ENCODE results near the gene BBOX1.
"Not testable (repeated sequence)": the region's sequence is repeated elsewhere in the genome, so short reads cannot be mapped to it uniquely, and the experiment has no call there.

The BBOX1 gene

GRCh38 chr11:27083782-27084181, 43.2 kb downstream of the BBOX1 start:
- DNase-seq (ENCODE audit: low spot score): no peak

DNA sequence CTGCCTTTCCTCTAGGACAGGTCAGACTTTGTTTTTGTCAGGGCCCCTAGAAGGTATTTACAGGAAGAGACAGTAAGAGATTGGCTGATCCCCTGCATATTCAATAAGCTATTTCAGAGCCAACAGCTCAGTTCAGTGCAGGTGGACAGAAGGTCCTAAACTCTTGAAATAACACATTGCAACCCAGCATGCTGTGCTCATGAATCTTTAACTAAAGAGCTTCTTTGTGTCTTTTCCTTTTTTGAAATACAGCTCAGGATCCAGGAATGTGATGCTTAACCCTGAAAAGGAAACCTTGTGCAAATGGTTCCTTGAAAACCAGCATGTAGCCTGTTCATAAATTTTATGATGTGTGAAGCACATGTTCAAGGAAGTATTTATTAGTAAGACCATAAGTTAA, 43.9 kb downstream of the BBOX1 start:
- DNase-seq (ENCODE audit: low spot score): no peak

DNA sequence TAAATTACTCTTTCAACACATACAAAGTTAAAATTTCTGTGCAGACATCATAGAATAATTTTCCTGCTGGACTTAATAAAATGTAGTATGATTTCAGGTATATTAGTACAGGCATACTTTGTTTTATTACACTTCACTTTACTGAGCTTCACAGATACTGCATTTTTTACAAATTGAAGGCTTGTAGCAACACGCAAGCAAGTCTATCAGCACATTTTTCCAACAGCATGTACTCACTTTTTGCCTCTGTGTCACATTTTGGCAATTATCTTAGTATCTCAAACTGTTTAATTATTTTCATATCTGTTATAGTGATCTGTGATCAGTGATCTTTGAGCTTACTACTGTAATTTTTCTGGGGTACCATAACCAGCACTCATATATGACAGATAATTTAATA, 44.5 kb downstream of the BBOX1 start:
- DNase-seq (ENCODE audit: low spot score): no peak

DNA sequence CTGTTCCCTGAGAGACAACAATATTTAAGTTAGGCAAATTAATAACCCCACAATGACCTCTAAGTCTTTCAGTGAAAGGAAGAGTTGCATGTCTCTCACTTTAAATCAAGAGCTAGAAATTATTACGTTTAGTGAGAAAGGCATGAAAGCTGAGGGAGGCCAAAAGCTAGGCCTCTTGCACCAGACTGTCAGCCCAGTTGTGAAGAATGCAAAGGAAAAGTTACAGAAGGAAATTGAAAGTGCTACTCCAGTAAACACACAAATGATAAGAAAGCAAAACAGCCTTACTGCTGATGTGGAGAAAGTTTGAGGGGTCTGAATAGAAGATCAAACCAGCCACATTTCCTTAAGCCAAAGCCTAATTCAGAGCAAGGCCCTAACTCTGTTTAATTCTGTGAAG, 45.0 kb downstream of the BBOX1 start:
- no peak for DNase-seq (ENCODE audit: low spot score)

DNA sequence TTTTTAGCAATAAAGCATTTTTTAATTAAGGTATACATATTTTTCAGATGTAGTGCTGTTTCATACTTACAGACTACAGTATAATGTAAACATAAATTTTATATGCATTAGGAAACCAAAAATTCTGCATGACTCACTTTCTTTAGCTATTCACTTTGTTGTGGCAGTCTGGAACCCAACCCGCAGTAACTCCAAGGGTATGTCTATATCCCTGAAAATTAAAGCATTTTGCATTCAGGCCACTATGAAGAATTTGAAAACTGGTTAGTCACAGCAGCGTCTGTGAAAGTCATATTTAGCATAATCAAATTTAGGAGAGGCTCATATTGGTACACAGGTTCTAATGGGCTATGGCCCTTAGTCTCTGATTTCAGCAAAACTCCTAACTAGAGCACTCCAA, 46.8 kb downstream of the BBOX1 start:
- DNase-seq (ENCODE audit: low spot score): no peak

DNA sequence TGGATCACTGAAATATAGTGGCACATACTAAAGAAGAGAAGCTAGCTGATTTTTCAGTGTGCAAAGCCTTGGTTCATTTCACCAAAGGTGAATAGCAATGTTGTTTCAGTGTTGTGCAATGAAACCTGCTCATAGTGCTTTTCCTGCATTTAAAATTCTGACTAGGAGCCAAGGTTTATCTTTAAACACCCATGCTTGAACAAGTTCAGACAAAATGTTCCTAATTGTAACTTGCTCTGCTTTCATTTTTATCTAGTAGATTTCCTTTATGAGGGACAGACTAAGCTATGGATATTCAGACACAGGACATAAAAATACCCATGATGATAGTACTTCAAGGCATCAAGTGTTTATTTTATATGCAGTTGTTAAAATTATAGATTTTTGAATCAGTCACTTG, 47.7 kb downstream of the BBOX1 start:
- DNase-seq (ENCODE audit: low spot score): no peak

- no peak for DNase-seq (ENCODE audit: low spot score)
Measured at GRCh38 chr11:27089746-27090145, 49.1 kb downstream of the BBOX1 start.

GRCh38 chr11:27090357-27090948, 49.8 kb downstream of the BBOX1 start:
- DNase-seq (ENCODE audit: low spot score): not testable (repeated sequence)

GRCh38 chr11:27094120-27094519, 53.5 kb downstream of the BBOX1 start:
- no peak for DNase-seq (ENCODE audit: low spot score)

DNA sequence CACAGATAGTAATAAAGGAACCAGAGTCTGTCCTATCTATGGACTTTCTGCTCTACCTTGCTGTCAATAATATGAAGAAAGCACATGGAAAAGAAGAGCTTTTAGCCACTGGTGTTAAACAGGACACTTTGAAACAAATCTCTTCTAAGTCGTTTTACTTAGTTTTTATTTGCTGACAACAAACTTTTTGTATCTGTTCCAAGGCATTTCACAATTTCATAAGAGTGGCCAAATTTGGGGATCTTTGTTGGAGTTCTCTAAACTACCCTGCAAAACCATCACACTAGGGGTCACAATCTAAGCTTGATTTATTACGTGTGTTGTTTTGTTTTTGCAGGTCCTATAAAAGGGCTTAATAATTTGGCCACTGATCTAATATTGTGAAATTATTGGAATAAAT, 54.4 kb downstream of the BBOX1 start:
- DNase-seq (ENCODE audit: low spot score): no peak

GRCh38 chr11:27095887-27096286, 55.3 kb downstream of the BBOX1 start:
- no peak for DNase-seq (ENCODE audit: low spot score)

- no peak for DNase-seq (ENCODE audit: low spot score)
Measured at GRCh38 chr11:27097551-27097950, 56.9 kb downstream of the BBOX1 start.

- no peak for DNase-seq (ENCODE audit: low spot score)
Measured at GRCh38 chr11:27100534-27100933, 59.9 kb downstream of the BBOX1 start.

DNA sequence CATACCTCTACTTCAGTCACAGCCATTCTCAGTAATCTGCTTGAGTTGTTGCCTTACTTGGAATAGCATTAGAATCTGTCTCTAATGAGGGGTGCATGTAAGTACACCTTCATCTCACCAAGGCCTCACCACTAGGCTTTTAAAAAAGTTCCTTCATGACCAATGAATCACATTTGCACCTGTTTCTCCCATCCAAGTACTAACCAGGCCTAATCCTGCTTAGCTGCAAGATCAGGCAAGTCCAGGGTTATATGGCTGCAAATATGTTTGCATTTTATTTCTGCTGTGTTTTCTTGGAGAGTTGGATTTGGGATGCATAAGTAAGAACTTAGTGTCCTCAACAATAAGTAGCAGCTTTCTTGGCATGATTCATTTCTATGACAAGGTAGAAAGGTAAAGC, 66.9 kb downstream of the BBOX1 start:
- no peak for DNase-seq (ENCODE audit: low spot score)

DNA sequence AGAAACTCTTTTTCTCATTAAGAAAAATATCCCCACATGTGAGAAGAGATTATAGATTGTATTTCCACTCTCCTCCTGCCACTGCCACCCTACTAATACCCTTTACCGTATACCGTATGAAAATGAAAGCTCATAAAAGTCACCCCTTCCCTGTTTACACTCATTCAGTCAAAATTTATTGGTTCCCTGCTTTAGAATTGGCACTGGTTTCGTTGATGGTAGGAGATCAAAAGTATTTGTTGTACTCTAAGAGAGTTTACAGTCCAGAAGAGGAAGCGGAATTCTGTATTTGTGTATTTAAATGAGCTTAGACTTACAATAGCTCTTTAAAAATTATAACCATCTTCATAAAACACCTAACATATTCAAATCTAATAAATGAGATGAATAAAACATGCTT, 68.2 kb downstream of the BBOX1 start:
- no peak for DNase-seq (ENCODE audit: low spot score)

GRCh38 chr11:27111896-27112295, 71.3 kb downstream of the BBOX1 start:
- DNase-seq (ENCODE audit: low spot score): no peak

- DNase-seq (ENCODE audit: low spot score): no peak
Measured at GRCh38 chr11:27112946-27113345, 72.3 kb downstream of the BBOX1 start.

DNA sequence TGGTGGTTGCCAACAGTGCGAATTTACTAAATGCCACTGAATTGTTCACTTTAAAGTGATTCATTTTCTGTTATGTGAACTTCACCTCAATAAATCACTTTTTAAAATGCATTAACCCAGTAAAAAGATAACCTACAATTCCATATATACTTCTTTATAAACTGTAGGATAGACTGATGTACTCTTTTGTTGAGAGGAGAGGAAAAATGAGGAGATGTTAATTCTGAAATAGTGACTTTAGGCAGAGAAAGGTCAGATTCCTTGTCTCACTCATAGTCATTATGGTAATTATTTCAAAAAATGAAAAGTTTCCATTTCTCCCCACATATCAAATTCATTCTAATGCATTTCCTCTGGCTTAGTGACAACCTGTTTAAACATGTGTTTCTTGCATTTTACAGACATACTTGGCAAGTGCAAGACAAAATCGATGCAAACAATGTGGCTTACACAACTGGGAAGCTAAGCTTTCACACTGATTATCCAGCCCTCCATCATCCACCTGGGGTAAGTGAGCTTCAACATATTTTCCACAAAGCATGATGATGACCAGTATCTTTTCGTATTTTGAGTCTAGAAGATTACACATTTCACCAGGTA, 74.5 kb downstream of the BBOX1 start:
- no peak for DNase-seq (ENCODE audit: low spot score)

DNA sequence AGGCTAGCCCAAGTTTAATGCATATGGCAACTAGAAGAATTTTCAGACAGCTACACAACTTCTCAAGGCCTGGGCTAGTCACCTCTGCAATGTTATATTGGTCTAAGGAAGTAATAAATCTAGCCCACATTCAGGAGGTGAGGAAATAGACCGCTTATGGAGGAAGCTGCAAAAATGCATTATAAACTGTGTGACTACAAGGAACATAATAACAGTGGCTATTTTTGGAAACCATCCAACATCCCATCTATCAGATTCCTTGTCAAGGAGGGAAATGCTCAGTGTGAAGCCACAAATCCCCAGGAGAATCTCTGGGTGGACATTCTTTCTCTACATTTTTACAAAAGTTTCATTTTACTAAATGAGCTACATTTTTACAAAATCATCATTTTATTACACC, 76.1 kb downstream of the BBOX1 start:
- DNase-seq (ENCODE audit: low spot score): no peak

DNA sequence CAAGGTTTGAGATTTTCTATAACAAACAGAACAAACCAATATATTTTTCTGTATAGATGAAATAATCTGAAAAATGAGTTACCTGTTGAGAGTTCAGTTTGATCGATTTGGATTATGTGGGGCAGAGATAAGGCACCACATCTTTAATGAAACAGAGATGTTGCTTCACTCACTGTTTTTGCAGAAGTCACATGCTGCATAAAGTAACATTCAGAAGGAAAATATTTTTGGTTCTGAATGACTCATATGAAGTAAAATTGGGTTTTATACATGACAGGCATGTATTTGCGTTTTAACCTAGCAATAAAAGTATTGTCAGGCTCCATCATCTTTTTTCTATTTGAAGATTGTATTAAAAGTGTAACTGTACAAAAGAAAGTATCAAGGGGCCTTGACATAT, 77.8 kb downstream of the BBOX1 start:
- no peak for DNase-seq (ENCODE audit: low spot score)

DNA sequence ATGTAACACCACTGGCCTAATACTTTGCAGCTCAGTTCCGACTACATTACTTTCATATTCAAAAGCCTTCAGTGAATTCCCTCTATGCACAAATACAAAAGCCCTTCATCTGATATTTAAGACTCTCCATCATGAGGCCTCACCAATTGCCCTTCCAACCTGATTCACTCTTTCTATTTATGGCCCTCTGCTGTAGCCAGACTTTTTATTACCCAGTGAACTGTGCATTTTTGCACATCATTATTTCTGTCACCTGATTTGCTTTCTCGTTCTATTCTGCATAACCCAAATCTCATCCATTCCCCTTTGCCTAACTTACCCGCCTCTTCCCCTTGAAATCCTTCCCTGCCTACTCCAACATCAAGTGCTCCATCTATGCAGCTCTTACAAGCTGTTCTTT, 78.3 kb downstream of the BBOX1 start:
- no peak for DNase-seq (ENCODE audit: low spot score)

DNA sequence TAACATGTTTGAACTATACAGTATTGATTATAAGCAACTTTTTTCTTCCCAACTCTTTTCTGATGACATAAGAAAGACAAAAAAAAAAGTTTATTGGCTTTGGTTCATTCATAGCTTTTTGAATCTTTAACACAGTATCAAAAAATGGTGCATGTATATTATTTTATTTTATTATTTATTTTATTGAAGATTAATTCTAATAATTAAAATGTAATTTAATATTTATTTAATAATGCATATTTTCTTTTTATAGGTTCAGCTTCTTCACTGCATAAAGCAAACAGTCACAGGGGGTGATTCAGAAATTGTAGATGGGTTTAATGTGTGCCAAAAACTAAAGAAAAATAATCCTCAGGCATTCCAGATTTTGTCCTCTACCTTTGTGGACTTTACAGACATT, 78.8 kb downstream of the BBOX1 start:
- DNase-seq (ENCODE audit: low spot score): no peak

DNA sequence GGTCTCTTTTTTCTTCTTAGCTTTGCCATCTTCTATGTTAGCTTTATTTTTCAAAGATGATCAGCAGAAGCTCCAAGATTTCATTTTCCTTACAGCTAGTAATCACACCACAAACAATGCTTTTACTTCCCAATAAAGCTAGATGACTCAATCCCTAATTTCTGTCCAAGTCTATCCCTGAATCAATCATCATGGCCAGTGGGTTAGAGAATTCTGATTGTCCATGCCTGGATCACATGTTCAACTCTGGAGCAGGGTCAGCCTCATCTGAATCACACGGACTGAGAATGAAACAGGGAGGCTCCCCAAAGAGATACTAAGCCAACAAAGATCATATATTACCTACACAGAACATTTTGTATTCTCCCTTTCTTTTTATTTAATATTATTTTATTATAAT, 79.6 kb downstream of the BBOX1 start:
- no peak for DNase-seq (ENCODE audit: low spot score)

- no peak for DNase-seq (ENCODE audit: low spot score)
Measured at GRCh38 chr11:27122001-27122400, 81.4 kb downstream of the BBOX1 start.
